Cardiac septum (tissue), 1 donor: Measurements from ENCODE around the gene UNKL. TPM values are rescaled to one million over a fixed set of nuclear protein-coding genes. Genes with fewer than 3 reads are reported as not detected.
"Not testable (repeated sequence)": the region's sequence is repeated elsewhere in the genome, so short reads cannot be mapped to it uniquely, and the experiment has no call there.

Experiments used
- DNase-seq: peaks from one replicate; pipeline ENCODE4 v3.0.0-alpha.2; 2020; ENCODE audit warnings: low spot score
- intact Hi-C: fragments of 100-400 bp; cut with DNase I; formaldehyde crosslinking; loops from one replicate; pipeline ENCODE4 v1.14.0; 2022
- total RNA-seq: library from RNA; stranded (reverse); fragmentation: NEBNext Ultra II Directional; extraction: Animal tissue kit (Norgen Biotek cat#: 25700); gene quantifications from one replicate; pipeline ENCODE4 v1.2.1, GENCODE V29; 2021
- donor health status: DM: no; HTN: no; CAD: no.

Gene UNKL
- total RNA-seq, 1 donor from 2014 or later: 7.4 TPM

DNA sequence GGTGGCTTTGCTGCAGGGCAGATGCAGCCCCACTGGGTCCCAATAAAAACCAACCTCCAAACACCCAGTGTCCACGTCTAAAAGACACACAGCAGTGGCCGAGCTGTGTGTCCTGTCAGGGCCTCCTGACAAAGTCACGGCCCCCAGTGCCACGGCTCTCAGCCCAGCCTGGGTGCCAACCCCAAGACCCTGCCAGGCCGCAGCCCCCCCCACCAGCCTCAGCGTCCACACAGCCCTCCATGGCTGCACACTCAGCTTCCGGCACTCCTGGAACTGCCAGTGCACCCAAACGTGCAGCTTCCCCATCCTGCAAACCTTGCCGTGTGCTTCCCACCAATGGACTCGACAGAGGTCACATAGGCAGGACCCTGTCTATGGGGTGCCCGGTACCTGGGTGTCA is 33.5 kb upstream of the UNKL start:
- DNase-seq: no peak
- intact Hi-C loops: no loop called here

- intact Hi-C loops: no loop called here
- no peak for DNase-seq
Measured at GRCh38 chr16:1446296-1447080, 32.0 kb upstream of the UNKL start.

GRCh38 chr16:1445518-1446203 is 31.2 kb upstream of the UNKL start:
- intact Hi-C loops: no loop called here
- DNase-seq: no peak

GRCh38 chr16:1444730-1445517 is 30.4 kb upstream of the UNKL start:
- intact Hi-C loops: no loop called here
- no peak for DNase-seq

DNA sequence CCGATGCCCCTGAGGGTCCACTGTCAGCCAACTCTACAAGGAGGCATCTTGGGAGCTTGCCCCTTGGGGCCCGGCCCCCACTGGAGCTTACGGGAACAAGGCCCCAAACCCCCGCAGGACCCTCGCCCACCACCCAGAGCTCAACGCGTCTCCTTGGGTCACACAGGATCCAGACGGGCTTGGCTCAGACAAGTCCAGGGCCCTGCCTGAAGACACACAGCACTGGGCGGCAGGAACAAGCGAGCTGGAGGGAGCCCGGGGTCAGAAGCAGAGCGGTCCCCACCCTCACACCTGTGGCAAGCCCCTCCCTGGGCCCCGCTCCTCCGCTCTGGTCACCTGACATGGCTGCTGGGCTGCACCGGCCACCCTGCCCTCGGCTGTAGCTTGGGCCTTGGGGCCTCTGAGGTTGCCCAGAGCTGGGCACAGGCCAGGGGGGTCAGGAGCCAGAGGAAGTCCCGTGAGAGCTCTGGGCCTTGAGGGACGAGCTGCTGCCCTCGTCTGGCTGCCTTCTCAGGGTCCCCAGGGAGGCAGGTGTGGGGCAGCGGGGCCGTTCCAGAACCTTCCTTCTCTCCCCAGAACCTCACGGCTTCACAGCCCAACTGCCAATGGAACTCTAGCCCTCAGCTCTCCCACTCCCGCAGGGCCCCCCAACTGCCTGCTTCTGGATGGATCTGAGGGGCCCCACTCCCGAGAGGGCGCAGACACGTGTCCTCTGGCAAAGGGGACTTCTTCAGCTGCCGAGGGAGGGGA is 29.7 kb upstream of the UNKL start, which contains the start of gene CCDC154:
TSS of gene CCDC154 (minus strand) at position 577 of the 750 bp plus-strand sequence. CDS start at position 343, 234 bp downstream.
- intact Hi-C loops: no loop called here
- no peak for DNase-seq

GRCh38 chr16:1443403-1443973 is 29.0 kb upstream of the UNKL start:
- intact Hi-C loops: no loop called here

GRCh38 chr16:1442697-1443096 is 28.2 kb upstream of the UNKL start:
- DNase-seq: no peak

More at GRCh38 chr16:1443403-1443973, 29.0 kb upstream of the UNKL start:
- DNase-seq: no peak

GRCh38 chr16:1441391-1441829 is 26.9 kb upstream of the UNKL start:
- intact Hi-C loops: no loop called here
- DNase-seq: no peak

More at GRCh38 chr16:1442697-1443096, 28.2 kb upstream of the UNKL start:
- intact Hi-C loops: no loop called here

- DNase-seq, intact Hi-C loops: not testable (repeated sequence)
Measured at GRCh38 chr16:1439699-1440074, 25.2 kb upstream of the UNKL start.

GRCh38 chr16:1439058-1439698 is 24.7 kb upstream of the UNKL start:
- DNase-seq: no peak
- intact Hi-C loops: no loop called here

GRCh38 chr16:1438229-1439057 is 23.9 kb upstream of the UNKL start:
- intact Hi-C loops: no loop called here
- no peak for DNase-seq

GRCh38 chr16:1437606-1438005 is 23.1 kb upstream of the UNKL start:
- no peak for DNase-seq
- intact Hi-C loops: no loop called here

DNA sequence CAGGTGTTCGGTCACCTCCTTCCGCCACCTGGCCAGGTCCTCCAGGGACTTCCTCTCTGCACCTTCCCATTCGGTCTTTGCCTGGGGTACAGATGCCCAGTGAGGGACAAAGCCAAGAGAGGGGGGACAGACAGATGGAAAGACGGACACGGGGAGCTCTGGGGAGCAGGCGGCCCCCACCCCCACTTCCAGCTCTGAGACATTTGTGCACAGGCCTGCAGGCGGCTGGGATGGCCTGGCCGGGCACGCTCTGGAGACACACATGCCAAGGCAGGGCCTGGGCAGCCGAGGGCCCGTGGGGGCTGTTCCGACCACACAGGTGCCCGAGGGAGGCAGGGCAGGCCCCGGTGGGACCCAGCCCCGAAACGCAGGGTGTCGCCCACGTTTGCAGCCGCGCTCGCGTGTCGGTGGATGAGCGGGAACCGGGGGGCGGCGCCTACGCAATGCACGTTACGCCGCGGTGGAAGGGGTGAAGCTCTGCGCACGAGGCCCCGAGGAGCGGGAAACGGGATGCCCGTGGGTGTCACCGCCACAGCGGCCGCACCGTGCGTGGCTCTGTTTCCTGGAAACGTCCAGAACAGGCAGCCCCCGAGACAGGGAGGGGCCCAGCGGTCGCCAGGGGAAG is 22.3 kb upstream of the UNKL start:
- DNase-seq: no peak
- intact Hi-C loops: no loop called here

- intact Hi-C loops: no loop called here
Measured at GRCh38 chr16:1435921-1436697, 21.6 kb upstream of the UNKL start.

DNA sequence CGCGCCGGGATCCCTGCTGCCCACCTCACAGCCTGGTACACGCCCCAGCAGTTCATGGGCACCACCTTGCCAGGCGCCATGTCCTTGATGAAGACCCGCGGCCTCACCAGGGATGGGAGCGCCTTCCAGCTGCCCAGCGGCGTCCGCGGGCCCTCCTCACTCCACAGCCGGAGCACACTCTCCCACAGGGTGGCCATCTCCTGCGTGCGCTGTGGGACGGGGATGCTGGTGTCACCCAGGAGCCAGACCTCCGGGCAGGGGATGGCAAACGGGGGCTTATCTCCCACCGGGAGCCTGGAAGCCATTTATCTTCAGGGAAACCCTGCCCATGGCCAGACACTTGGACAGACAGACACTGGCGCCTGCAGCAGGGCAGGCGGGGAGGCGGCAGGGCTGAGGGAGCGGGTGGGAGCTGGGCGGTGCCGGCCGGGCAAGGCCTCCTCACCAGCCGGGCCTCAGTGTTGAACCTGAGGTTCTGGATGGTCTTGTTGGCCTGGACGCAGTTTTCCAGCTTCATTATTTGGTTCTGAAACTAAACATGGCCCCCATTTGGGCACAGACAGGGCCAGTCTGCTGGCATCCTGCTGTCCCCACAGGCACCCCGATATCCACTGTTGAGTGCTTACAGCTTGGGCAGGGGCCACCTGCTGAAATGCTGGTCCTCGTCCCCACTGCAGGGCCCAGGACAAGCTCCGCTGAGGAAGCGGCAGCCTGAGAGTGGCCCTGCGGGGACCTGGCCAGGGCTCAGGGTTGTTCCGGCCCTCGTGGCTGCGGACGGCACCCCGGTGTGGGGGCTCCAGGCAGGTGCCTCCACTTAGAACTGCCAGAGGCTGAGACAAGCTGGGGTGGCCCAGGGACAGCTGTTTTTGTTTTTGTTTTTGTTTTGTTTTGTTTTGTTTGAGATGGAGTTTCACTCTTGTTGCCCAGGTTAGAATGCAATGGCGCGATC is 20.4 kb upstream of the UNKL start:
- intact Hi-C loops: no loop called here
- no peak for DNase-seq

More at GRCh38 chr16:1435921-1436697, 21.6 kb upstream of the UNKL start:
- DNase-seq: no peak
